Measurements from ENCODE around the gene AP2B1. TPM values are rescaled to one million over a fixed set of nuclear protein-coding genes. Genes with fewer than 3 reads are reported as not detected.

The AP2B1 gene
- total RNA-seq, 2 experiments from 2014 or later = 28.9 to 76.0 TPM

GRCh38 chr17:35736236-35736635 lies 149.1 kb downstream of the AP2B1 start:
- intact Hi-C loops (cut with micrococcal nuclease; ENCODE audit: unreplicated experiment) = no loop called here
- TF ChIP-seq CTCF (conservative IDR thresholded peaks at IDR 0.05; ENCODE audit: low read length) = no peak

GRCh38 chr17:35738519-35739133 lies 151.5 kb downstream of the AP2B1 start:
- Histone ChIP-seq H2AFZ (ENCODE audit: low read length) (no peak overlapping the region), H3K4me3 (ENCODE audit: low read depth, low read length, poor library complexity, severe bottlenecking) (no peak overlapping the region), H3K36me3 (ENCODE audit: insufficient read depth, low read length) (no peaks in the 10 kb centered on the region), H3K9me3 (ENCODE audit: low read length) (no peaks in the 10 kb centered on the region), H3K27ac (ENCODE audit: low read depth, low read length, poor library complexity, severe bottlenecking) (no peak overlapping the region), H3K4me2 (ENCODE audit: low read length) (no peak overlapping the region), H3K79me2 (ENCODE audit: insufficient read depth, low read depth, low read length) (no peaks in the 10 kb centered on the region), H3K4me1 (ENCODE audit: insufficient read depth, low read length, poor library complexity, severe bottlenecking) (no peaks in the 10 kb centered on the region), H4K20me1 (ENCODE audit: insufficient read depth, low read length) (no peaks in the 10 kb centered on the region), H3K9me2 (ENCODE audit: insufficient read depth, low read length) (no peaks in the 10 kb centered on the region)
- POLR2A ChIA-PET = no interaction called here
- DNase-seq (ENCODE audit: low spot score) = no peak
- TF ChIP-seq EZH2phosphoT487 (IDR thresholded peaks at IDR 0.05; ENCODE audit: borderline replicate concordance, low read depth, low read length) (no peak), CTCF (conservative IDR thresholded peaks at IDR 0.05; ENCODE audit: low read length) (no peak)
- intact Hi-C loops (cut with micrococcal nuclease; ENCODE audit: unreplicated experiment) = no loop called here
- CTCF ChIA-PET (ENCODE audit: unreplicated experiment) = no interaction called here
- BruUV-seq (replicated peaks) = no TSS peak

More at GRCh38 chr17:35736236-35736635, 149.1 kb downstream of the AP2B1 start:
- POLR2A ChIA-PET = interaction anchor here (0.6 kb wide), 1 partner anchor 176 kb away, joined by 3 read pairs; no protein-coding TSS in a partner anchor
- H3K36me3 ChIP-seq (ENCODE audit: insufficient read depth, low read length) = no peaks in the 10 kb centered on the region
- H3K79me2 ChIP-seq (ENCODE audit: insufficient read depth, low read depth, low read length) = no peaks in the 10 kb centered on the region
- BruUV-seq (replicated peaks) = no TSS peak
- CTCF ChIA-PET (ENCODE audit: unreplicated experiment) = no interaction called here
- H3K9me2 ChIP-seq (ENCODE audit: insufficient read depth, low read length) = no peaks in the 10 kb centered on the region
- H2AFZ ChIP-seq (ENCODE audit: low read length) = no peak overlapping the region
- no peak overlapping the region for H3K4me3 ChIP-seq (ENCODE audit: low read depth, low read length, poor library complexity, severe bottlenecking)
- H3K4me1 ChIP-seq (ENCODE audit: insufficient read depth, low read length, poor library complexity, severe bottlenecking) = no peaks in the 10 kb centered on the region
- H3K27ac ChIP-seq (ENCODE audit: low read depth, low read length, poor library complexity, severe bottlenecking) = no peak overlapping the region
- no peaks in the 10 kb centered on the region for H4K20me1 ChIP-seq (ENCODE audit: insufficient read depth, low read length)
- no peak overlapping the region for H3K4me2 ChIP-seq (ENCODE audit: low read length)
- no peaks in the 10 kb centered on the region for H3K9me3 ChIP-seq (ENCODE audit: low read length)
- no peak for DNase-seq (ENCODE audit: low spot score)

GRCh38 chr17:35740216-35740615 lies 153.1 kb downstream of the AP2B1 start:
- H2AFZ ChIP-seq (ENCODE audit: low read length) = no peak overlapping the region
- intact Hi-C loops (cut with micrococcal nuclease; ENCODE audit: unreplicated experiment) = no loop called here
- no peak overlapping the region for H3K4me3 ChIP-seq (ENCODE audit: low read depth, low read length, poor library complexity, severe bottlenecking)
- TF ChIP-seq CTCF (conservative IDR thresholded peaks at IDR 0.05; ENCODE audit: low read length) (no peak), EZH2phosphoT487 (IDR thresholded peaks at IDR 0.05; ENCODE audit: borderline replicate concordance, low read depth, low read length) (no peak)
- no TSS peak for BruUV-seq (replicated peaks)
- no peaks in the 10 kb centered on the region for H3K9me3 ChIP-seq (ENCODE audit: low read length)
- ChIA-PET POLR2A (interaction anchor here (0.8 to 1.0 kb wide), 2 partner anchors 14 to 172 kb away, joined by 3 read pairs; no protein-coding TSS in a partner anchor), CTCF (ENCODE audit: unreplicated experiment) (no interaction called here)
- no peaks in the 10 kb centered on the region for H3K4me1 ChIP-seq (ENCODE audit: insufficient read depth, low read length, poor library complexity, severe bottlenecking)
- no peaks in the 10 kb centered on the region for H3K9me2 ChIP-seq (ENCODE audit: insufficient read depth, low read length)
- no peaks in the 10 kb centered on the region for H3K79me2 ChIP-seq (ENCODE audit: insufficient read depth, low read depth, low read length)
- H3K4me2 ChIP-seq (ENCODE audit: low read length) = no peak overlapping the region
- no peaks in the 10 kb centered on the region for H3K36me3 ChIP-seq (ENCODE audit: insufficient read depth, low read length)
- H4K20me1 ChIP-seq (ENCODE audit: insufficient read depth, low read length) = no peaks in the 10 kb centered on the region
- DNase-seq (ENCODE audit: low spot score) = no peak
- no peak overlapping the region for H3K27ac ChIP-seq (ENCODE audit: low read depth, low read length, poor library complexity, severe bottlenecking)
